ENCODE data around the gene OR6C6.

Gene OR6C6

DNA sequence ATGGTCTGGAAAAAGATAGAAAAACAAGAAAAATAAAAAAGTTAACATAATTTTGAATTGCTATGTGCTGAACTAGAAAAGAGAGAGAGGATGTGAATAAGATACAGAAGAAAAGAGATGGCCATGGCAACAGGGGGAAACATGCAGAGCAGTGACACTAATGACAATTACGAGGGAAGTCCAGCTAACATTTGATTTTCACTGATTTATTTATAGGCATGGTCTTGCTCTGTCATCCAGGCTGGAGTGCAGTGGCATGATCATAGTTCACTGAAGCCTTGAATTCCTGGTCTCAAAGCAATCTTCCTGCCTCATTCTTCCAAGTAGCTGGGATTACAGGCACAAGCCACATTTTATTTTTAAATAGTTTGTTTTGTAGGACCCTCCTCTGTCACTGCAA lies 50.2 kb downstream of the OR6C6 start:
- Histone ChIP-seq H3K27me3 (ENCODE audit: insufficient read depth, low read length, poor library complexity) (peaks cover 13% of the 10 kb centered on the region), H3K79me2 (ENCODE audit: insufficient read depth, low read length) (no peaks in the 10 kb centered on the region), H3K4me1 (ENCODE audit: insufficient read depth, low read length) (no peaks in the 10 kb centered on the region), H3K4me3 (ENCODE audit: low read depth in 1 of 2, low read length in 2 of 2) (no peak overlapping the region), H3K9ac (ENCODE audit: low read depth, low read length) (no peak overlapping the region), H3K27ac (ENCODE audit: low read length) (no peak overlapping the region), H4K20me1 (ENCODE audit: insufficient read depth, low read length) (no peaks in the 10 kb centered on the region), H3K9me3 (ENCODE audit: insufficient read depth, low read length, severe bottlenecking) (no peaks in the 10 kb centered on the region), H3K36me3 (ENCODE audit: insufficient read depth, low read length) (no peaks in the 10 kb centered on the region), H2AFZ (ENCODE audit: low read depth, low read length) (no peak overlapping the region), H3K4me2 (ENCODE audit: insufficient read depth, low read length) (no peak overlapping the region)
- DNase-seq (no peak), ATAC-seq (ENCODE audit: insufficient read depth, low read depth) (no peak)
- TF ChIP-seq EZH2 (IDR thresholded peaks at IDR 0.05; ENCODE audit: borderline replicate concordance, low read depth, low read length, severe bottlenecking), result no peak
- TF ChIP-seq, protein P1, sequence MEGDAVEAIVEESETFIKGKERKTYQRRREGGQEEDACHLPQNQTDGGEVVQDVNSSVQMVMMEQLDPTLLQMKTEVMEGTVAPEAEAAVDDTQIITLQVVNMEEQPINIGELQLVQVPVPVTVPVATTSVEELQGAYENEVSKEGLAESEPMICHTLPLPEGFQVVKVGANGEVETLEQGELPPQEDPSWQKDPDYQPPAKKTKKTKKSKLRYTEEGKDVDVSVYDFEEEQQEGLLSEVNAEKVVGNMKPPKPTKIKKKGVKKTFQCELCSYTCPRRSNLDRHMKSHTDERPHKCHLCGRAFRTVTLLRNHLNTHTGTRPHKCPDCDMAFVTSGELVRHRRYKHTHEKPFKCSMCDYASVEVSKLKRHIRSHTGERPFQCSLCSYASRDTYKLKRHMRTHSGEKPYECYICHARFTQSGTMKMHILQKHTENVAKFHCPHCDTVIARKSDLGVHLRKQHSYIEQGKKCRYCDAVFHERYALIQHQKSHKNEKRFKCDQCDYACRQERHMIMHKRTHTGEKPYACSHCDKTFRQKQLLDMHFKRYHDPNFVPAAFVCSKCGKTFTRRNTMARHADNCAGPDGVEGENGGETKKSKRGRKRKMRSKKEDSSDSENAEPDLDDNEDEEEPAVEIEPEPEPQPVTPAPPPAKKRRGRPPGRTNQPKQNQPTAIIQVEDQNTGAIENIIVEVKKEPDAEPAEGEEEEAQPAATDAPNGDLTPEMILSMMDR (IDR thresholded peaks at IDR 0.05; ENCODE audit: borderline replicate concordance, extremely low read depth, low read length, poor library complexity, severe bottlenecking), result no peak

DNA sequence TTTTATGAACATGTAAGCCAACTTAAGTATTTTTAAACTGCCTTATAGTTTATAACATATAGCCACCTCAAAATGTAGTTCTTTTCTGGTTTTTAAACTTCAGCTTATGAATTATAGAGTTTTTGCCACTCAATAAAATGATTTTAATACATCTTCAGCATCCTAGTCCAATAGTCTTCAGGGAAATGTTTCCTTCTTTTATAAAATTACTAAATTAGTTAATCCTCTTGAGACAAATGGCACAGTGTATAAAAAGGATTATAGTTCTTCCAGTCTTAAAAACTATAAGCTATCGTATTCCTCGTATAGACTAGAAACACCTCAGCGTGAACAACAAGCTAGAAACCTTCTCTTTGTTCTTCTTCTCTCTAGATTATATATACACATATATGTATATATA lies 52.1 kb downstream of the OR6C6 start, which contains the start of gene OR6C74:
Gene OR6C74 (plus strand): TSS at position 301 of the 400 bp plus-strand sequence. CDS start 2,679 bp downstream, outside the sequence.
- Histone ChIP-seq H2AFZ (ENCODE audit: low read depth, low read length) (no peak within 1 kb of the TSS), H3K4me2 (ENCODE audit: insufficient read depth, low read length) (no peak within 1 kb of the TSS), H3K27ac (ENCODE audit: low read length) (no peak within 1 kb of the TSS), H3K36me3 (ENCODE audit: insufficient read depth, low read length) (no peaks in the 10 kb centered on the region), H3K79me2 (ENCODE audit: insufficient read depth, low read length) (no peaks in the 10 kb centered on the region), H3K4me1 (ENCODE audit: insufficient read depth, low read length) (no peaks in the 10 kb centered on the region), H3K27me3 (ENCODE audit: insufficient read depth, low read length, poor library complexity) (peaks cover 13% of the 10 kb centered on the region), H3K4me3 (ENCODE audit: low read depth in 1 of 2, low read length in 2 of 2) (no peak within 1 kb of the TSS), H4K20me1 (ENCODE audit: insufficient read depth, low read length) (no peaks in the 10 kb centered on the region), H3K9me3 (ENCODE audit: insufficient read depth, low read length, severe bottlenecking) (no peaks in the 10 kb centered on the region), H3K9ac (ENCODE audit: low read depth, low read length) (no peak within 1 kb of the TSS)
- no peak for ATAC-seq (ENCODE audit: insufficient read depth, low read depth)
- DNase-seq, result no peak
- TF ChIP-seq, protein P1 (IDR thresholded peaks at IDR 0.05; ENCODE audit: borderline replicate concordance, extremely low read depth, low read length, poor library complexity, severe bottlenecking), result no peak
- TF ChIP-seq EZH2 (IDR thresholded peaks at IDR 0.05; ENCODE audit: borderline replicate concordance, low read depth, low read length, severe bottlenecking), result no peak

Data from DND-41 (cell line).